HEK293T (cell line): ENCODE data around the gene RAB27B.

Source experiments
- BHLHE40 ChIP-seq: fragments of 450-650 bp; IDR thresholded peaks from 2 replicates; pipeline ENCODE4 v1.6.1; 2016; ENCODE audit warnings: mild to moderate bottlenecking, moderate library complexity, borderline replicate concordance
- CTBP1 ChIP-seq: fragments of 450-650 bp; IDR thresholded peaks from 2 replicates; pipeline ENCODE4 v1.6.1; 2016; ENCODE audit warnings: borderline replicate concordance
- ELF4 ChIP-seq: fragments of 450-650 bp; IDR thresholded peaks from 2 replicates; pipeline ENCODE4 v1.6.1; 2017; ENCODE audit warnings: antibody characterized with exemption
- FOXA1 ChIP-seq: fragments of 450-650 bp; IDR thresholded peaks from 2 replicates; pipeline ENCODE4 v1.6.1; 2016; ENCODE audit warnings: mild to moderate bottlenecking
- FOXK2 ChIP-seq: fragments of 450-650 bp; IDR thresholded peaks from 2 replicates; pipeline ENCODE4 v1.6.1; 2016; ENCODE audit warnings: mild to moderate bottlenecking
- FOXM1 ChIP-seq: fragments of 450-650 bp; IDR thresholded peaks from 2 replicates; pipeline ENCODE4 v1.6.1; 2017; ENCODE audit warnings: mild to moderate bottlenecking, borderline replicate concordance
- HDGF ChIP-seq: fragments of 450-650 bp; IDR thresholded peaks from 2 replicates; pipeline ENCODE4 v1.6.1; 2017; ENCODE audit warnings: antibody characterized with exemption, borderline replicate concordance
- LEF1 ChIP-seq: fragments of 450-650 bp; IDR thresholded peaks from 2 replicates; pipeline ENCODE4 v1.6.1; 2017; ENCODE audit warnings: mild to moderate bottlenecking, borderline replicate concordance
- SP1 ChIP-seq: fragments of 450-650 bp; IDR thresholded peaks from 2 replicates; pipeline ENCODE4 v1.6.1; 2017
- SUZ12 ChIP-seq: fragments of 450-650 bp; IDR thresholded peaks from 2 replicates; pipeline ENCODE4 v1.6.1; 2016; ENCODE audit warnings: mild to moderate bottlenecking
- TARDBP ChIP-seq: fragments of 450-650 bp; IDR thresholded peaks from 2 replicates; pipeline ENCODE4 v1.6.1; 2016
- TF ChIP-seq, protein P1 (sequence below): fragments of 450-650 bp; IDR thresholded peaks from 2 replicates; pipeline ENCODE4 v1.6.1; 2016

DNA sequence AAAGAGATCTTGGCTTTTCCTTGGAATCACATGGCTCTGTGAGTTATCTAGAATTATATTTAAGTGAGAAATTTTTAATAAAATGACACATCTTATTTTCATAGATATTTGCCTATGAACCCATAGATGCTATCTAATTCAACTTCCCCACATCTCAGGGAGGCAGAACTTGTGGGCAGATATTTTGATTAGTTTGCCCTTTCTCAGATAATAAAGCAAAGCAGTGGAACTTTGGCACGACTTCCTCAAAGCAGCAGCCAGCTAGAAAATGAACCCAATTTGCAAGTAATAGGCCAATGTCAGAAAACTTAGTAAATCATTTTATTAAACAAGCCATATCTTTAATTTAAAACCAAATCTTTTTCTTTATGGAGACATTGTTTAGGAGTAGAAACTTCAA, 32.7 kb downstream of the RAB27B start:
- TF ChIP-seq BHLHE40, result no peak
- no peak for TF ChIP-seq HDGF
- no peak for TF ChIP-seq CTBP1
- no peak for TF ChIP-seq TARDBP
- no peak for TF ChIP-seq FOXM1
- TF ChIP-seq SP1, result no peak
- no peak for TF ChIP-seq FOXK2
- no peak for TF ChIP-seq ELF4
- TF ChIP-seq, protein P1, sequence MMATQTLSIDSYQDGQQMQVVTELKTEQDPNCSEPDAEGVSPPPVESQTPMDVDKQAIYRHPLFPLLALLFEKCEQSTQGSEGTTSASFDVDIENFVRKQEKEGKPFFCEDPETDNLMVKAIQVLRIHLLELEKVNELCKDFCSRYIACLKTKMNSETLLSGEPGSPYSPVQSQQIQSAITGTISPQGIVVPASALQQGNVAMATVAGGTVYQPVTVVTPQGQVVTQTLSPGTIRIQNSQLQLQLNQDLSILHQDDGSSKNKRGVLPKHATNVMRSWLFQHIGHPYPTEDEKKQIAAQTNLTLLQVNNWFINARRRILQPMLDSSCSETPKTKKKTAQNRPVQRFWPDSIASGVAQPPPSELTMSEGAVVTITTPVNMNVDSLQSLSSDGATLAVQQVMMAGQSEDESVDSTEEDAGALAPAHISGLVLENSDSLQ, result no peak
- TF ChIP-seq LEF1, result no peak
- no peak for TF ChIP-seq SUZ12
- TF ChIP-seq FOXA1, result no peak
